Neural cell (in vitro differentiated cells): ENCODE measurements around the gene SMCO2. TPM values are rescaled to one million over a fixed set of nuclear protein-coding genes. Genes with fewer than 3 reads are reported as not detected.

Experiments
- H2AFZ ChIP-seq: fragments of 200-600, 300-800 bp; sonication (generic), shearing (Covaris generic); 2 replicates; pipeline ENCODE4 v1.6.0; 2014; ENCODE audit warnings: low read depth, mild to moderate bottlenecking, antibody characterized with exemption, low read length, moderate library complexity
- H3F3A ChIP-seq: fragments of 200-600 bp; shearing (Covaris generic); 2 replicates; pipeline ENCODE4 v1.6.1; 2016; ENCODE audit warnings: mild to moderate bottlenecking, moderate library complexity, mixed read lengths, antibody characterized with exemption, low read length; ENCODE audit not compliant: insufficient read depth, poor library complexity, severe bottlenecking
- H3K27ac ChIP-seq: fragments of 200-600, 300-800 bp; sonication (generic), shearing (Covaris generic); 2 replicates; pipeline ENCODE4 v1.5.1; 2014; ENCODE audit warnings: mild to moderate bottlenecking, low read length, moderate library complexity
- H3K27me3 ChIP-seq: fragments of 300-800, 200-600 bp; sonication (generic), shearing (Covaris generic); 2 replicates; pipeline ENCODE4 v1.6.0; 2014; ENCODE audit warnings: mild to moderate bottlenecking, low read depth, low read length, moderate library complexity; ENCODE audit not compliant: insufficient read depth
- H3K36me3 ChIP-seq: fragments of 300-800, 200-600 bp; sonication (generic), shearing (Covaris generic); 2 replicates; pipeline ENCODE4 v1.5.1; 2014; ENCODE audit warnings: mild to moderate bottlenecking, antibody characterized with exemption, low read length, moderate library complexity; ENCODE audit not compliant: insufficient read depth
- H3K4me2 ChIP-seq: fragments of 300-800, 200-600 bp; sonication (generic), shearing (Covaris generic); 2 replicates; pipeline ENCODE4 v1.6.0; 2014; ENCODE audit warnings: mild to moderate bottlenecking, low read length
- H3K4me3 ChIP-seq: fragments of 300-800, 200-600 bp; sonication (generic), shearing (Covaris generic); 2 replicates; pipeline ENCODE4 v1.5.1; 2014; ENCODE audit warnings: mild to moderate bottlenecking, low read length, moderate library complexity
- H3K79me2 ChIP-seq: fragments of 200-600 bp; shearing (Covaris generic); replicated peaks from 2 replicates; pipeline ENCODE4 v1.6.0; 2014; ENCODE audit warnings: mild to moderate bottlenecking, low read length, moderate library complexity; ENCODE audit not compliant: insufficient read depth
- H3K9ac ChIP-seq: fragments of 300-800, 200-600 bp; sonication (generic), shearing (Covaris generic); 2 replicates; pipeline ENCODE4 v1.6.1; 2016; ENCODE audit warnings: mild to moderate bottlenecking, low read length, mixed read lengths
- H3K9me2 ChIP-seq: fragments of 200-600 bp; shearing (Covaris generic); 2 replicates; pipeline ENCODE4 v1.6.1; 2016; ENCODE audit warnings: mild to moderate bottlenecking, low read length, mixed read lengths; ENCODE audit not compliant: insufficient read depth
- H3K9me3 ChIP-seq: fragments of 200-600, 300-800 bp; sonication (generic), shearing (Covaris generic); 2 replicates; pipeline ENCODE4 v1.6.1; 2016; ENCODE audit warnings: mild to moderate bottlenecking, mixed run types, low read length, moderate library complexity, mixed read lengths
- H4K20me1 ChIP-seq: fragments of 200-600 bp; shearing (Covaris generic); 2 replicates; pipeline ENCODE4 v1.6.1; 2016; ENCODE audit warnings: mild to moderate bottlenecking, mixed run types; ENCODE audit not compliant: insufficient read depth
- CTCF ChIP-seq: fragments of 450-650 bp; IDR thresholded peaks from 2 replicates; pipeline ENCODE4 v1.5.1; 2014; ENCODE audit warnings: antibody characterized with exemption, mild to moderate bottlenecking, moderate library complexity; ENCODE audit not compliant: poor library complexity, severe bottlenecking
- EP300 ChIP-seq: fragments of 450-650 bp; conservative IDR thresholded peaks from 2 replicates; pipeline ENCODE4 v1.6.1; 2014; ENCODE audit warnings: antibody characterized with exemption, mild to moderate bottlenecking, moderate library complexity; ENCODE audit not compliant: poor library complexity, severe bottlenecking
- EZH2 ChIP-seq: fragments of 200-600, 300-800 bp; shearing (Covaris generic), sonication (generic); IDR thresholded peaks from 2 replicates; pipeline ENCODE4 v1.6.1; 2014; ENCODE audit warnings: antibody characterized with exemption, low read length, borderline replicate concordance, mild to moderate bottlenecking; ENCODE audit not compliant: insufficient read depth, poor library complexity, severe bottlenecking
- MXI1 ChIP-seq: fragments of 450-650 bp; conservative IDR thresholded peaks from 2 replicates; pipeline ENCODE4 v1.6.1; 2014; ENCODE audit warnings: antibody characterized with exemption, mild to moderate bottlenecking; ENCODE audit not compliant: poor library complexity, severe bottlenecking
- POLR2AphosphoS5 ChIP-seq: IDR thresholded peaks from 2 replicates; pipeline ENCODE4 v1.6.1; 2012
- RAD21 ChIP-seq: fragments of 450-650 bp; conservative IDR thresholded peaks from 2 replicates; pipeline ENCODE4 v1.6.1; 2014; ENCODE audit warnings: antibody characterized with exemption, mild to moderate bottlenecking, moderate library complexity
- REST ChIP-seq: IDR thresholded peaks from 2 replicates; pipeline ENCODE4 v1.6.1; 2012; ENCODE audit warnings: borderline replicate concordance
- SMC3 ChIP-seq: fragments of 450-650 bp; conservative IDR thresholded peaks from 2 replicates; pipeline ENCODE4 v1.6.1; 2014; ENCODE audit warnings: antibody characterized with exemption, mild to moderate bottlenecking, moderate library complexity; ENCODE audit not compliant: poor library complexity
- TAF1 ChIP-seq: IDR thresholded peaks from 2 replicates; pipeline ENCODE4 v1.6.1; 2012; ENCODE audit warnings: low read depth
- polyA plus RNA-seq: library from polyadenylated mRNA; depleted of rRNA; stranded (reverse); fragments of >200 nt; gene quantifications from 2 replicates; pipeline ENCODE4 v1.2.3, GENCODE V29; 2014

SMCO2 gene
- polyA plus RNA-seq, 1 donor from 2014 or later, result not detected

- Histone ChIP-seq H3K27ac (no peak overlapping the region), H3K79me2 (no peaks in the 10 kb centered on the region), H3F3A (no peaks in the 10 kb centered on the region), H2AFZ (no peak overlapping the region), H3K4me2 (no peak overlapping the region), H3K4me3 (no peak overlapping the region), H3K9ac (no peak overlapping the region), H3K36me3 (no peaks in the 10 kb centered on the region), H4K20me1 (no peaks in the 10 kb centered on the region), H3K27me3 (no peaks in the 10 kb centered on the region), H3K9me2 (no peaks in the 10 kb centered on the region), H3K9me3 (no peaks in the 10 kb centered on the region)
- TF ChIP-seq SMC3 (no peak), RAD21 (no peak), EP300 (no peak), REST (no peak), POLR2AphosphoS5 (no peak), EZH2 (no peak)
Observed at GRCh38 chr12:27511723-27512045, 65.1 kb downstream of the SMCO2 start.

- H3K4me3 ChIP-seq, result no peak overlapping the region
- no peaks in the 10 kb centered on the region for H4K20me1 ChIP-seq
- no peaks in the 10 kb centered on the region for H3F3A ChIP-seq
- H3K4me2 ChIP-seq, result no peak overlapping the region
- H3K79me2 ChIP-seq, result no peaks in the 10 kb centered on the region
- no peaks in the 10 kb centered on the region for H3K9me3 ChIP-seq
- H3K36me3 ChIP-seq, result no peaks in the 10 kb centered on the region
- H3K27me3 ChIP-seq, result no peaks in the 10 kb centered on the region
- no peak overlapping the region for H3K27ac ChIP-seq
- TF ChIP-seq EP300 (no peak), EZH2 (no peak), CTCF (no peak), MXI1 (no peak), TAF1 (no peak), POLR2AphosphoS5 (no peak), SMC3 (no peak), RAD21 (no peak), REST (no peak)
- H3K9me2 ChIP-seq, result no peaks in the 10 kb centered on the region
- H2AFZ ChIP-seq, result no peak overlapping the region
- H3K9ac ChIP-seq, result no peak overlapping the region
Observed at GRCh38 chr12:27513155-27513824, 66.8 kb downstream of the SMCO2 start.
